Astrocyte (in vitro differentiated cells and primary cell): ENCODE data around the gene DHX36.

Experiments
- EZH2 ChIP-seq: IDR thresholded peaks from 2 replicates; pipeline ENCODE4 v1.6.1; 2012; ENCODE audit warnings: mild to moderate bottlenecking, low read length, inconsistent platforms; ENCODE audit not compliant: insufficient read depth
- TF ChIP-seq, protein P1 (sequence below): IDR thresholded peaks from 2 replicates; pipeline ENCODE4 v1.5.1; 2011; ENCODE audit warnings: low read depth, mild to moderate bottlenecking, inconsistent platforms, low read length, moderate library complexity; ENCODE audit not compliant: insufficient read depth

DNA sequence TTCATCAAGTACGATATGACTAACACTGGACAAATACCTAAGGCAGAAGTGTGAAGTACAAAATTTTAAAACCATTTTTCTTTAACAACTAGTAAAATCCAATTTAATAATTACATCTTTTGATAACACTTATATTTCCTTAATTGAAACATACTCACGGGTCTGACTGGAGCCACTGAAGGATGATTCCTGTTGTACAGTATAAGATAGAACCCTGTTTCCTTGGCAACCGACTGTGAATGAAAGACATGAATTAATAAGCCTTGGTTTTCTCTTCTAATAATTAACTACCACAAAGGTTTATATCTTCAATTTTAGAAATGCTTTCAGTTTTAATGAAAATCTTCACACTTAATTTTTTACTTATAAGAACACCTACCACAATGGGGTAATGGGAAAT, 19.4 kb downstream of the DHX36 start:
- TF ChIP-seq, protein P1, sequence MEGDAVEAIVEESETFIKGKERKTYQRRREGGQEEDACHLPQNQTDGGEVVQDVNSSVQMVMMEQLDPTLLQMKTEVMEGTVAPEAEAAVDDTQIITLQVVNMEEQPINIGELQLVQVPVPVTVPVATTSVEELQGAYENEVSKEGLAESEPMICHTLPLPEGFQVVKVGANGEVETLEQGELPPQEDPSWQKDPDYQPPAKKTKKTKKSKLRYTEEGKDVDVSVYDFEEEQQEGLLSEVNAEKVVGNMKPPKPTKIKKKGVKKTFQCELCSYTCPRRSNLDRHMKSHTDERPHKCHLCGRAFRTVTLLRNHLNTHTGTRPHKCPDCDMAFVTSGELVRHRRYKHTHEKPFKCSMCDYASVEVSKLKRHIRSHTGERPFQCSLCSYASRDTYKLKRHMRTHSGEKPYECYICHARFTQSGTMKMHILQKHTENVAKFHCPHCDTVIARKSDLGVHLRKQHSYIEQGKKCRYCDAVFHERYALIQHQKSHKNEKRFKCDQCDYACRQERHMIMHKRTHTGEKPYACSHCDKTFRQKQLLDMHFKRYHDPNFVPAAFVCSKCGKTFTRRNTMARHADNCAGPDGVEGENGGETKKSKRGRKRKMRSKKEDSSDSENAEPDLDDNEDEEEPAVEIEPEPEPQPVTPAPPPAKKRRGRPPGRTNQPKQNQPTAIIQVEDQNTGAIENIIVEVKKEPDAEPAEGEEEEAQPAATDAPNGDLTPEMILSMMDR: no peak
- no peak for TF ChIP-seq EZH2
